ENCODE results near the gene MACROD2.

MACROD2 gene

GRCh38 chr20:15847196-15847784 is 1852.0 kb downstream of the MACROD2 start:
- no peak for DNase-seq (ENCODE audit: low read depth, low spot score)

DNA sequence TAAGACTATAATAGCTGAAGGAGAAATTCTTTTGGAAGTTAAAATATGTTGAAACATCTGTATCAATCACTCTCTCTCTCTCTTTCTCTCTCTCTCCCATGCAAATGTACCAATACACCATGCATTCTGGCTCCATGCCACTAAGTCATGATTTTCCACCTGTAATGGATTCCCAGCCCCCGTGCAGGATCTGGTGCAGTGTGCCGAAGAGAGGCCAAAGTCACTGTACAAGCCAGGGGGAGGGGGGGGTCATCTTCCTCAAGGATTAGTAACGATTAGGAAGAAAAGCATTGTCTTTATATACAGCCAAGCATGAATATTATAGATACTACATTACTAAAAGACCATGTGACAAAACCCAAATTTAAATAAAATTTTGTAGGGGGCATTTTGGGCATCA is 1852.8 kb downstream of the MACROD2 start:
- no peak for DNase-seq (ENCODE audit: low read depth, low spot score)

- no peak for DNase-seq (ENCODE audit: low read depth, low spot score)
Measured at GRCh38 chr20:15848995-15849610, 1853.8 kb downstream of the MACROD2 start.

DNA sequence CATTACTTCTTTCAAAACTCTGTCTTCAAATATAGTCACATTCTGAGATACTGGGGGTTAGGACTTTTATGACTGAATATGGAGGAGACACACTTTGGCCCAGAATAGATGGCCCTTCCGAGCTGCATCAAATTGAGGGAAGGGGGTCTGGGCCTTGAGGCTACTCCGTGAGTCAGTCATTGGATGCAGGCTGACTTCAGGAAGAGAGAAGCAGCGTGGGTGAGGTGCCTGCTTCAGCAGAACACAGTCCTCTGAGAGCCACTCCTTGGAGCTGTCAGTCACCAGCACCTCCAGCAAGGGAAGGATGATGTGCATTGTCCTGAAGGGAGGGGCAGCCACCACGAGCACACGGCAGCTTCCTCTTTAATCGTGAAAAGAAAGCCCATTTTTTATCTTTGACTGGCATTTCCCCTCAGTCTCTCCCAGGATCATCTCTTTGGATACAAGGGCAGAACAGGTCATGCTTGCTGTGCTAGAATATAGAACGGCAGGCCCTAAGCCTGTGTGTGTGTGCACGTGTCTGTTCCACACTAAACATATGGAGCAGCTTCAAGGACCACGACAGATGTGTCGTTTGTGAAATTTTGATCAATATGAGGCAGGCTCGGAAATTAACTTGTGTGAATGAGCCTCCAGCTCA is 1856.4 kb downstream of the MACROD2 start:
- DNase-seq (ENCODE audit: low read depth, low spot score), result no peak

GRCh38 chr20:15854911-15855310 is 1859.6 kb downstream of the MACROD2 start:
- no peak for DNase-seq (ENCODE audit: low read depth, low spot score)

GRCh38 chr20:15857173-15857784 is 1862.0 kb downstream of the MACROD2 start:
- DNase-seq (ENCODE audit: low read depth, low spot score), result no peak

DNA sequence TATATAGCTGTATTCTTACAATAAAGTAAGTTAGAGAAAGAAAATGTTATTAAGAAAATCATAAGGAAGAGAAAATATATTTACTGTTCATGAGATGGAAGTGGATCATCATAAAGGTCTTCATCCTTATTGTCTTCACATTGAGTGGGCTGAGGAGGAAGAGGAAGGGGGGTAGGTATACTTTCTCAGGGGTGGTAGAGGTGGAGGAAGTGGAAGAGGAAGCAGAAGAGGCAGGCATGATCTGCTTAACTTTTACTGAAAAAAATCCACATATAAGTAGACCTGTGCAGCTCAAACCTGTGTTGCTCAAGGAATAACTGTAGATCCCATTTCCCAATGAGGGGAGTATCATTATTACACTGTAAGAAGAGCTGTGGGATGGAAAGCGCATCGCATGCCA is 1863.7 kb downstream of the MACROD2 start:
- DNase-seq (ENCODE audit: low read depth, low spot score), result no peak

- DNase-seq (ENCODE audit: low read depth, low spot score), result no peak
Measured at GRCh38 chr20:15860850-15861249, 1865.5 kb downstream of the MACROD2 start.

- DNase-seq (ENCODE audit: low read depth, low spot score), result no peak
Measured at GRCh38 chr20:15862178-15862577, 1866.9 kb downstream of the MACROD2 start.

DNA sequence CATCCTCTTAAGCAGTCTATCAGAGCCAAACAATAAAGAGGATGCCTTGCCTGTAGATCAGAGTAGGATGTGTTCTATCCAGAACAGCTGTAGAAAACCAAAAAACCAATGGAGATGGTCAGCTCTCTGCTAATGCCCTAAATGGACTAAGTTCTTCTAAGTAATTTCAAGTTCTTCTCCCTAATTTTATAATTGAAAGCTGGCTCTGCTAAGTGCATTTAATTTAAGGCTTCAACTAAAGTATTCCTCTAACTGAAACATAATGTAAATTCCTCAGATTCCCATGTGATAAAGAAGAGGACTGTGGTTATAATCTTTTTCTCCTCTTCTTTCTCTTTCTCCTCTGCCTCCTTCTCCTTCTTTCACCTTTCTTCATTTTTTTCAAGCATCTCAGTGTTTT is 1868.4 kb downstream of the MACROD2 start:
- no peak for DNase-seq (ENCODE audit: low read depth, low spot score)

- DNase-seq (ENCODE audit: low read depth, low spot score), result no peak
Measured at GRCh38 chr20:15865553-15865952, 1870.2 kb downstream of the MACROD2 start.

GRCh38 chr20:15866916-15867730 is 1871.8 kb downstream of the MACROD2 start:
- DNase-seq (ENCODE audit: low read depth, low spot score), result no peak

GRCh38 chr20:15867899-15868298 is 1872.6 kb downstream of the MACROD2 start:
- DNase-seq (ENCODE audit: low read depth, low spot score), result no peak

GRCh38 chr20:15875446-15875845 is 1880.1 kb downstream of the MACROD2 start:
- no peak for DNase-seq (ENCODE audit: low read depth, low spot score)

DNA sequence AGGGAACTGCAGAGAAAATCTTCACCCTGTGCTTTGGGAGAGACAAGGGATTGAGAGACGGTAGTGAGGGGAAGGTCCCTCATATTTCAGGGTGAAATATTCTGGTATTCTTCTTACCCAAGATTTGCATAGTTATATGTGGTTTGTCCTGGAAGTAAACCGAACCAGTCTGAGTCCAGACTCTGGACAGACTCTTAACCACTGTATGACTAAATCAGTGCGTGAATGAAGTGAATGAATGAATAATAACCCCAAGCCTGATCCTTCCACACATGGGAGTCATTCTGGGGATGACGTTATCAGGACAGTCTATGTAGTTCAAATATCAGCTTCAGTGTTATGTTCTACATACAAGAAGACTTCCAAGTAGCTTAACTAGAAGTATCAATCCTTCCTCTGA is 1887.2 kb downstream of the MACROD2 start:
- no peak for DNase-seq (ENCODE audit: low read depth, low spot score)

GRCh38 chr20:15886250-15886649 is 1890.9 kb downstream of the MACROD2 start:
- DNase-seq (ENCODE audit: low read depth, low spot score), result no peak

DNA sequence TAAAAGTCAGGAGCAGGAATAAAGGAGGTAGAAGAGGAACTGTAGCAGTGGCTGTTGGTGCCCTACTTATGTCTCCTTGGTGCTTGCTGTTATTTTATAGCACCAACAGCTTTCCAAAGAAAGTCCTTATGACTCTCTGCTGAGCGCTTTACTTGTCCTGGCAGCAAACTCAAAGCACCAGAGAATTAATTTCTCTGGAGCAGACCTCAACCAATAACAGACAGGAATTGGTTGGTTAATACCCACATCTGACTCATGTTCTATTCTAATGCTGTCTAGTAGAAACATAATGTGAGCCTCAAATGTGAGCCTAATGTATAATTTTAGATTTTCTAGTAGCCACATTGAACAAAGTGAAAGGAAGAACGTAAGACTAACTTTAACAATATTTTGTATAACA is 1892.1 kb downstream of the MACROD2 start:
- DNase-seq (ENCODE audit: low read depth, low spot score), result no peak

DNA sequence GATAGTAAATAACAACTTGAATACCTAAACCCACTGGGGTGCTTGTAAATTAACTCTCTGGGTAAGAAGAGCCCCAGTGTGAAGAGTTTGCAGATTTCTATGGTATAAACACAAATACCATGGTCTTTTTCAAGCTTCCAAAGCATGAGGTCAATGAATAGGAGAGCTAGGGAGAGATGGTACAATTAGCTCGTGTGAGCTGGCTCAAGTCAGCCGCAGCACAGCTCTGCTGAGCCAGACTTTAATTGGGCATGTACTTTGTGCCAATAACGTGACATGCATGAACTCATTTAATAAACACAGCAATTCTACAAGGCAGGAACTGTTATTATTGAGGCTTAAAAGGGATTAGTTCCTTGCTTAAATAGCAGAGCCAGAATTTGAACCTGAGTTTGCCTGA is 1893.7 kb downstream of the MACROD2 start:
- no peak for DNase-seq (ENCODE audit: low read depth, low spot score)

GRCh38 chr20:15889514-15890256 is 1894.4 kb downstream of the MACROD2 start:
- DNase-seq (ENCODE audit: low read depth, low spot score), result no peak

- DNase-seq (ENCODE audit: low read depth, low spot score), result no peak
Measured at GRCh38 chr20:15890407-15890982, 1895.2 kb downstream of the MACROD2 start.

DNA sequence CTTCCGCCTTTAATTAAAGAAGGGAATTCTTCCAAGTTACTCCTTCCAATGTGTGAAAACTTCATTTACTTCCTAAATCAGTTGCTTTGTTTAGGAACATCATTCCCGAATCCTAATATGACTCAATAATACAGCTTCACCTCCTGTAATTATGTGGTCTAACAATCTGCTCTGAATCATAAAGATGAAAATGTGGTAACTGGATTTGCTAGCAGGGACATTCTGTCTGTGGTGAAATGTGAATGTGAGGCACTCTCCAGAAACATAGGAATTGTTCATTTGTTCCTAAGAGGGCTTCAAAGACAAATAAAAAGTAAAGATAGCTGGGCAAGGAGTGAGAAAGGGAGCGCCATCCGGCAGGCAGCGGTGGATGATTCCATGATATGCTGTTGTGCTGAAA is 1899.8 kb downstream of the MACROD2 start:
- DNase-seq (ENCODE audit: low read depth, low spot score), result no peak

Data from smooth muscle cell of the brain vasculature (primary cell).